CD4-positive, alpha-beta T cell treated with Interleukin-15 for 4 hours (primary cell): ENCODE data around the gene ABCC8.

Experiments
- DNase-seq: peaks from one replicate; pipeline ENCODE4 v3.0.0-alpha.2; 2020; ENCODE audit warnings: low spot score

The ABCC8 gene

DNA sequence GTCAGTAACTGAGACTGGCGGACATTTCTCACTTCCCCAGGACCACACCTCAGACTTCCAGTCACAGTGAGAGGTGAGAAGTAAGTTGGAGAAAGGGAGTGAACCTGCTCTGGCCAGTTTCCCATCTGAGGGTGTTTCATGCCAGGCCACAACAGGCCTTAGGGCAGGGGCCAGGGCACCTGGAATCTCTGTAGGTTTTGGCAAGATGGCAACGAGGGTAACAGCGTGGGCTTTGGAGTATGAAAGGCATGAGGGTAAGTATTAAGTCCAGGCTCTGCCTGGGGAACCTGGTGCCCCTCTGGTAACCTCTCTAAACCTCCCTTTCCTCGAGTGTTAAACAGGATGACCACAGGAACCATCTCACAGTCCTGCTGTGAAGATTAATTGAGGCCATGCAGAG, 28.5 kb upstream of the ABCC8 start:
- DNase-seq, result no peak

DNA sequence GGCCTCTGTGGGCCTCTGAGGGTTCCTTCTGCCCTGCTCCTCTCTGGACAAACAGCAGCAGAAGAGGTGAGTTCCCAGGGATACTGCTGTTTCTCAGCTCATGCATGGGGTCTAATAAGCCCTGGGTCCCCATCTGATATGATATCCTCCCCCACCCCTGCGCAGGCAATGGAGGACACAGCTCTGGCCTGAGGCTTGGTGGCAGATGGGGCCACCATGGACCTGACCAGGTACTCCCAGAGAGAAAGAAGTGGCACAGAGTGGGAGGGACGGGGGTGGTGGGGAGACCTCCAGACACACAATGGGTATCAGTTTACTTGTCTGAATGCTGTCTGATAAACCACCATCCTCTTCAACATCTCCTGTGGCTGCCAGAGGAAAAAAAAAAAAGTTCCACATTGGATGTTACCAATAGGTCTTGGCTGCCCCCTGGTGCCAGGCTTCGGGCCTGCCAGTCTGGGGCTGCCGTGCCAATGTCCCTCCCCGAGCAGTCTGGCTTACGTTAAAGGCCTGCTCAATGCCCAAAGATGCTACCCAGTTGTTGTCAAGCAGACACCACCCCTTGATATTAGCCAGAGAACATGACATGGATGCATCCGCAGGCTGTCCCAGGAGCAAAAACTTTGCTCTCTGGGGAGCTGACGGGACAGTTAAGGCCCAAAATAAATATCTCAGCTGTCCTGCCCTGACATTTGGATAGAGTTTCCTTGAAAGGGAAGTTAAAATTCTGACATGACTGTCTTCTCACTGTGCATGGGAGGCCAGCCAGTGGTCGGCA, 27.9 kb upstream of the ABCC8 start:
- peak; percentile 68 for DNase-seq

- no peak for DNase-seq
Observed at GRCh38 chr11:17502630-17503029, 26.0 kb upstream of the ABCC8 start.

- DNase-seq, result no peak
Observed at GRCh38 chr11:17500673-17501072, 24.0 kb upstream of the ABCC8 start.

GRCh38 chr11:17498475-17498874, 21.8 kb upstream of the ABCC8 start:
- no peak for DNase-seq

- DNase-seq, result no peak
Observed at GRCh38 chr11:17498058-17498457, 21.4 kb upstream of the ABCC8 start.

GRCh38 chr11:17496406-17496805, 19.8 kb upstream of the ABCC8 start:
- DNase-seq, result no peak

DNA sequence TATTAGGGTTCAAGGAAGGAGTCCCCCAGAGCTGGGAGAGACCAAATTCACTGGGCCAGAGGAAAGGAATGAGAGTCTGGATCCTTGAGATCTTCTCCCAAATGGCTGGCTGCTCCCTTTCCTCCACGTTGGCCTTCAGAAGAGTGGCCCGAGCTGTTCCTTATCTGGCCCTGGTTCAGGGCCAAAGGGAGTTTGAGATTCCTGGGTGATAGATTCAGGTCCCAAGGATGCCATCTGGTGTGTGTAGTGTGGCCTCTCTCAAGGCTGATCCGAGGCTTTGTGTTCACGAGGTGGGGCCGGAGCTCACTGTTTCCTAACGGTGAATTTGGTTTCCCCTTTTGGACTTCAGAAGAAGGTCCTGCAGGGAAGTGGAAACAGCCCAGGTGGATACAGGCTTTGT, 17.4 kb upstream of the ABCC8 start:
- no peak for DNase-seq

GRCh38 chr11:17490938-17491337, 14.3 kb upstream of the ABCC8 start:
- no peak for DNase-seq

DNA sequence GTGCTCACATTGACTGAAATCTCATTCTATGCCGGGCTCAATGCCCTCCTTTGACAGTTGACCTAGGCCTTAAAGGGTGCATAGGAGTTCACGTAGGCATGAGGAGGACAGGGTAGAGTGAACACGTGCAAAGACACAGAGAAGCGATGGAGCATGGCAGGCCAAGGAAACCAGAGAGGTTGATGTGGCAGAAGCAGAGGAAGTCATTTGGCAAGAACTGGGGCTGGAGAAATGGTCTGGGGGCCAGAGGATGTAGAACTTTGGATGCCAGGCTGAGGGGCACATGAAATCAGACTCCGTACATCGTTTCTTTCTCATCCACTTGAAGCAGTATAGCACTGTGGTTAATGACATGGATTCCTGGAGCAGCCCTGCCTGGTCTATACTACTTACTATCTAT, 13.6 kb upstream of the ABCC8 start:
- no peak for DNase-seq

- no peak for DNase-seq
Observed at GRCh38 chr11:17489751-17490150, 13.1 kb upstream of the ABCC8 start.

- DNase-seq, result no peak
Observed at GRCh38 chr11:17488563-17488962, 11.9 kb upstream of the ABCC8 start.

DNA sequence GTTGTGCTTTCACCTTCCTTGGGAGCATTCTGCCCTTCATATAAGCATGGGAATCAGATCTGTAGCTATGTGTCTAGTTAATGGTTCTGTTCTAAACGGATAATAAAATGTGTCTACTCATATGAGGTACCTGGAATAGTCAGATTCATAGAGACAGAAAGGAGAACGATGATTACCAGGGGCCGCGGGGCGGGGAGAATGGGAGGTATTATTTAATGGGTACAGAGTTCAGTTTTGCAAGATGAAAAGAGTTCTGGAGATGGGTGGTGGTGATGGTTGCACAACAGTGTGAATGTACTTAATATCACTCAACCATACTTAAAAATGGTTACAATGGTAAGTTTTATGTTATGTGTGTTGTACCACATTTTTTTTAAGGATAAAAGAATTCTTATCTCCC, 10.0 kb upstream of the ABCC8 start:
- DNase-seq, result no peak

GRCh38 chr11:17483505-17483904, 6.9 kb upstream of the ABCC8 start:
- no peak for DNase-seq

DNA sequence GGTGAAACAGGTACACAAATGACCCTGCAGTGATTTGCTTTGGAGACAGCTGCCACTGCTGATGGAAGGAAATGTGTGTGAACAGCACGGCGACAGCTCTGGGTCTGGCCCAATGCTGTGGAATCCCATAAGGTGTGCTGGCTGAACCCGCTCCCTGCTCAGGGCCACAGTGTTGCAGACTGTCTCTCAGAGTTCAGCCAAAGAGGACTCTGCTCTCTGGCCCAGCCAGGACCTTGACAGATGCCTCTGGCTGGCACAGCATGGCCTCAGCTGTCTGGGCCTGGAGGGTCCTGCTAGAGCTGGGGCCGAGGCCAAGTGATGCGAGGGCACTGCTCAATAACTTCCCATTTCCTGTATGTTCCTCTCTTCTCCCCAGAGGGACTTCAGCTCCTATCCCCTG, 5.3 kb upstream of the ABCC8 start:
- no peak for DNase-seq

- no peak for DNase-seq
Observed at GRCh38 chr11:17479284-17480214, 2.9 kb upstream of the ABCC8 start.

DNA sequence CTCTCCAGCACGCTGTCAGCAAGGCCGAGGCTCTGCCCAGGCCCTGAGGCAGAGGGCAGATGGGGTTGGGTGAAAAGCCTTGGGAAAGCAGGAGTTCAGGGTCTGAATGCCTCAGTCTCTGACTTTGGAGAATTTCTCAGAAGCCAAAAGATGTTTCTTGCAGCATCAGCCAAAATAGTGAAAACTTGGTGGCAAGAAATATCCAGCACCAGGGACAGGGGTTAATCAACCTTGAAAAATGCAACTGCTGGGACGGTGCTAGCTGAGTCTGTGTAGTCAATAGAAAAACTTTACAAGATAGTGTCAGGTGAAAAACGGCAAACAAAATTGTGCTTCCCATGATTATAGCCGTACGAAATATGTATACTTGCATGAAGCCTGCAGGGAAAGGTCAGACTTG, 1.4 kb upstream of the ABCC8 start:
- DNase-seq, result no peak

GRCh38 chr11:17477361-17477760, 716 bp upstream of the ABCC8 start:
- DNase-seq, result no peak

DNA sequence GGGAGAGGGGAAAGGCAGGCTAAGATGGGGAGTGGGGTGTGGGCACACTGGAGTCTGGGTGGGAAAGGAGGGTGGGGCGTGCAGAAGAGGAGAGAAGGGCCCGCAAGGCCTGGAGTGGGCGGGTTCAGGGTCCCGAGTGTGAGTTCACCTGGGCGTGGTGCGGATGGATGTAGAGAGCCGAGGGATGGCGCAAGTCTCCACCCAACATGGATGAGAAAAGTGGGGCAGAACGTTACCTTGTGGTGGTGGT, 364 bp upstream of the ABCC8 start:
- no peak for DNase-seq

GRCh38 chr11:17475666-17476316, 854 bp downstream of the ABCC8 start:
- no peak for DNase-seq

GRCh38 chr11:17473071-17473744, 3.4 kb downstream of the ABCC8 start:
- DNase-seq, result no peak

- no peak for DNase-seq
Observed at GRCh38 chr11:17472467-17472866, 4.2 kb downstream of the ABCC8 start.

GRCh38 chr11:17471501-17471900, 5.1 kb downstream of the ABCC8 start:
- no peak for DNase-seq
